ENCODE data around the gene JKAMP. TPM values are rescaled to one million over a fixed set of nuclear protein-coding genes. Genes with fewer than 3 reads are reported as not detected.
"Not testable (repeated sequence)": the region's sequence is repeated elsewhere in the genome, so short reads cannot be mapped to it uniquely, and the experiment has no call there.

JKAMP gene, protein sequence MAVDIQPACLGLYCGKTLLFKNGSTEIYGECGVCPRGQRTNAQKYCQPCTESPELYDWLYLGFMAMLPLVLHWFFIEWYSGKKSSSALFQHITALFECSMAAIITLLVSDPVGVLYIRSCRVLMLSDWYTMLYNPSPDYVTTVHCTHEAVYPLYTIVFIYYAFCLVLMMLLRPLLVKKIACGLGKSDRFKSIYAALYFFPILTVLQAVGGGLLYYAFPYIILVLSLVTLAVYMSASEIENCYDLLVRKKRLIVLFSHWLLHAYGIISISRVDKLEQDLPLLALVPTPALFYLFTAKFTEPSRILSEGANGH
- polyA plus RNA-seq (2012; ENCODE audit: insufficient read depth, insufficient read length, low read depth): 63.6 TPM

- Histone ChIP-seq H3K36me3 (peaks cover 17% of the 10 kb centered on the region), H3K9me3 (no peaks in the 10 kb centered on the region), H3K4me3 (ENCODE audit: low read depth, low read length) (peak within 1 kb of the TSS; percentile 96), H3K27me3 (no peaks in the 10 kb centered on the region), H3K4me1 (no peaks in the 10 kb centered on the region; the same call in 1 of the 2 replicates)
- peak; percentile 99 for DNase-seq
- TF ChIP-seq CTCF (IDR thresholded peaks at IDR 0.05; ENCODE audit: low read depth, low read length): peak; percentile 62
Measured at GRCh38 chr14:59483819-59484638, at the start of gene JKAMP, which contains the start of gene L3HYPDH. JKAMP (plus strand) TSS chr14:59484517; CDS start chr14:59484590, 73 bp downstream. L3HYPDH (minus strand) TSS chr14:59484408; CDS start chr14:59484316, 92 bp downstream.

- Histone ChIP-seq H3K4me1 (no peaks in the 10 kb centered on the region), H3K36me3 (no peaks in the 10 kb centered on the region), H3K4me3 (ENCODE audit: low read depth, low read length) (no peak overlapping the region), H3K27me3 (no peaks in the 10 kb centered on the region), H3K9me3 (no peaks in the 10 kb centered on the region)
- TF ChIP-seq CTCF (IDR thresholded peaks at IDR 0.05; ENCODE audit: low read depth, low read length): no peak
- no peak for DNase-seq
Measured at GRCh38 chr14:59435101-59435500, 49.2 kb upstream of the JKAMP start.

GRCh38 chr14:59435987-59436386 is 48.3 kb upstream of the JKAMP start:
- no peak for TF ChIP-seq CTCF (IDR thresholded peaks at IDR 0.05; ENCODE audit: low read depth, low read length)
- H3K27me3 ChIP-seq: no peaks in the 10 kb centered on the region
- DNase-seq: no peak
- no peak overlapping the region for H3K4me3 ChIP-seq (ENCODE audit: low read depth, low read length)
- no peaks in the 10 kb centered on the region for H3K4me1 ChIP-seq
- H3K36me3 ChIP-seq: no peaks in the 10 kb centered on the region
- H3K9me3 ChIP-seq: no peaks in the 10 kb centered on the region

GRCh38 chr14:59438195-59438647 is 46.1 kb upstream of the JKAMP start:
- DNase-seq: no peak
- no peaks in the 10 kb centered on the region for H3K27me3 ChIP-seq
- H3K4me1 ChIP-seq: no peaks in the 10 kb centered on the region
- H3K36me3 ChIP-seq: no peaks in the 10 kb centered on the region
- TF ChIP-seq CTCF (IDR thresholded peaks at IDR 0.05; ENCODE audit: low read depth, low read length): no peak
- no peaks in the 10 kb centered on the region for H3K9me3 ChIP-seq
- H3K4me3 ChIP-seq (ENCODE audit: low read depth, low read length): no peak overlapping the region

- Histone ChIP-seq H3K36me3 (no peaks in the 10 kb centered on the region), H3K4me1 (no peaks in the 10 kb centered on the region), H3K9me3 (no peaks in the 10 kb centered on the region), H3K27me3 (no peaks in the 10 kb centered on the region), H3K4me3 (ENCODE audit: low read depth, low read length) (no peak overlapping the region)
- no peak for TF ChIP-seq CTCF (IDR thresholded peaks at IDR 0.05; ENCODE audit: low read depth, low read length)
- DNase-seq: no peak
Measured at GRCh38 chr14:59439256-59439965, 44.9 kb upstream of the JKAMP start.

GRCh38 chr14:59448673-59449072 is 35.6 kb upstream of the JKAMP start:
- DNase-seq; H3K4me3 ChIP-seq (ENCODE audit: low read depth, low read length); H3K36me3 ChIP-seq; H3K27me3 ChIP-seq; H3K9me3 ChIP-seq; H3K4me1 ChIP-seq: not testable (repeated sequence)

Data from BE2C (cell line).